LNCAP (cell line): ENCODE measurements around the gene TENM4.

Experiments used
- CTCF ChIP-seq: fragments of 450-650 bp; IDR thresholded peaks from 2 replicates; pipeline ENCODE4 v1.5.1; 2017; ENCODE audit warnings: mild to moderate bottlenecking

Gene TENM4

DNA sequence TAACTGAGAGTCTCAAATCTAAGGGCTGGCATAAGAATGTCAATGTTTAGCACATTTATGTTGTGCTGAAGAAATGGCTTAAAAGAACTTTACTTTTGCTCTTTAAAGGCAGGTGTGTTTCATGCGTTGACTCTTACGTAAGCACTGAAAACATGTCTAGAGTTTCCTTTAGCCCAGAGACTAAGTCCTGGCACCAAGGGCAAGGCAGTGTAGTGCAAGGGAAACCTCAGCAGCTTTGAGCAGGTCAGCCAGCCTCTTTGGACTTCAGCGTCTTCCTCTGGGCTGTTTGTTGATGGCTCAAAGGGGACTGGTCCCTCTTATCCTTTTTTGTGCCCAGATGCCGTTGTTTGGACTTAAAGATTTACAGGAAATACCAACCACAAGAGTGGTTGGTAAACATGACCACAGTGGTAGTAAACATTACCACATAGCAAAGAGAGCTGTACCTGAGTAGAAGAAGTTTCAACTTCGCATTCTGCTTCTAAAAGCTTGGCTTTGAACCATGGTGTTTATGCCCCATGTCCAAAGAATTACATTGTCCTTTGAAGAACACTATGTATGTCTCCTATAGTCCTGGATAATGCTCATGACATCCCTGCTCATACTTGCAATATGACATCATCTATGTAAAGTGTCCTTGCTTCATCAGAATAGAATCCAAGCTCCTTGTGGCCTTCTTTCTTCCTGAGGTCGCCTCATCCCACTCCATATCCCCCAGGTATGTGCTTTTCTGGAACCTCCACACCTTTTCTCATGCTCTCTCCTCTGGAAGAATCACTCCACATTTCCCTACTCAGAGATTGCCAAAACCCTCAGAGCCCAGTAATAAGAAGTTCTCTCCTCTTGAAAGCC lies 23.5 kb downstream of the TENM4 start:
- no peak for TF ChIP-seq CTCF

DNA sequence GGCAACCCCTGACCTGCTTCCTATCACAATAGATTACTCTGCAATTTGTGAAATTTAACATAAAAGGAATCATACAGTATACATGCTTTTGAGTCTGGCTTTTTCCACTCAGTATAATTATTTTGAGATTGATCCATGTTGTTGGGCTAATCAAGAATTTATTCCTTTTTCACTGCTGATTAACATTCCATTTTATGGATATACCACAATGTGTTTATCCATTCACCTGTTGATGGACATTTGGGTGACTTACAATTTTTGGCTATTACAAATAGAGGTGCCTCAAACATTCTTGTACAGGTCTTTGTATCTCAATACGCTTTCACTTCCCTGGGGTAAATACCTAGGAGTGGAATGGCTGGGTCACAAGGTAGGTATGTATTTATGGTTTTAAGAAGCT lies 24.9 kb downstream of the TENM4 start:
- no peak for TF ChIP-seq CTCF

DNA sequence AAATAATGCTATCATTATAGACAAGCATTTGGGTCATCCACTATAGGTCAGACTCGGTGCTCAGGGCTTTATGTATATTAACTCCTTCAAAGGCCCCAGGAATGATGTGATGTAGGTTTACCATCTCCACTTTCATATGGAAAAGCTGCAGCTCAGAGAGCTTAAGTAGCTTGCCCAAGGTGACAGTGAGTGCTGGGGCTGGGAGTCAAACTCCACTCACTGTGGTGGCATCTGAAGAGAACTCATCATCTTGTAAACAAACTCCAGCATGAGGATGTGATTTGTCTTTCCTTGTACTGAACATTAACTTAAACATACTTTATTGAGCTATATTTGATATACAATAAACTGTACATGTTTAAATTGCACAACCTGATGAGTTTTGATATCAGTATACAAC lies 25.4 kb downstream of the TENM4 start:
- TF ChIP-seq CTCF: no peak

- TF ChIP-seq CTCF: no peak
Observed at GRCh38 chr11:79414644-79415317, 26.0 kb downstream of the TENM4 start.

- TF ChIP-seq CTCF: no peak
Observed at GRCh38 chr11:79414041-79414440, 26.8 kb downstream of the TENM4 start.

- no peak for TF ChIP-seq CTCF
Observed at GRCh38 chr11:79413268-79413667, 27.6 kb downstream of the TENM4 start.

DNA sequence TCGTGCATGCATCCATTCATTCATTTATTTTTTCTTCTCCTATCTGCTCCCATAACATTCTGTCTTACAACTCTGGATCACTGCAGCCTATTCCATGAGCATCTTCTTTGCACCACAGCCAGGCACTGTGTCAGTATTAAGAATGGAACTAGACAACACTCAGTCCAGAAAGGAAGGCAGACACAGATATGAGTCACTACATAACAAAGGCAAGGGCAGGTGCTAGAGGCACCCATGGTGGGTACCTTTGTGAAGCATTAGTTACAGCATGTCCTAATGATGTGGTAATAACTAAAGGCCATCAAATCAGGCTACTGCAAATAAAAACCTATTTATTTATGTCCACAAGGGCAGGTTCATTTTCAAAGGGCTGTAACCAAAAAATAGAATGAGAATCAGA lies 28.1 kb downstream of the TENM4 start:
- TF ChIP-seq CTCF: no peak
